Sciatic nerve (tissue), 2 donors: ENCODE results near the gene TLK2. TPM values are rescaled to one million over a fixed set of nuclear protein-coding genes. Genes with fewer than 3 reads are reported as not detected.
"Not testable (repeated sequence)": the region's sequence is repeated elsewhere in the genome, so short reads cannot be mapped to it uniquely, and the experiment has no call there.

Experiments used
- ATAC-seq: fragments of 200-7000 bp; cut with Tn5 transposase; one replicate; pipeline ENCODE4 v1.9.1; 2020; ENCODE audit warnings: mild to moderate bottlenecking, moderate library complexity
- DNase-seq: peaks from one replicate; pipeline ENCODE4 v3.0.0-alpha.2; 2020; ENCODE audit warnings: low spot score
- intact Hi-C: fragments of 100-400 bp; cut with DNase I; formaldehyde crosslinking; loops from one replicate; pipeline ENCODE4 v1.14.2; 2022
- total RNA-seq: library from RNA; stranded (reverse); fragmentation: NEBNext Ultra II Directional; extraction: Animal tissue kit (Norgen Biotek cat#: 25700); gene quantifications from one replicate; pipeline ENCODE4 v1.2.1, GENCODE V29; 2021
- donor health status: DM: no; HTN: no; CAD: no.
- donor health status: DM: no; HTN: no; CAD: no.

TLK2 gene
- total RNA-seq, 1 donor from 2014 or later: 74.1 TPM

- DNase-seq, ATAC-seq, intact Hi-C loops: not testable (repeated sequence)
Observed at GRCh38 chr17:62536557-62536956, 57.9 kb downstream of the TLK2 start.

GRCh38 chr17:62541073-62541472 lies 62.4 kb downstream of the TLK2 start:
- ATAC-seq, DNase-seq, intact Hi-C loops: not testable (repeated sequence)

GRCh38 chr17:62543278-62543775 lies 64.7 kb downstream of the TLK2 start:
- ATAC-seq, DNase-seq, intact Hi-C loops: not testable (repeated sequence)

- intact Hi-C loops, ATAC-seq: not testable (repeated sequence)
Observed at GRCh38 chr17:62546066-62546465, 67.4 kb downstream of the TLK2 start.

GRCh38 chr17:62552851-62553659 lies 74.4 kb downstream of the TLK2 start:
- peak; percentile 87 for ATAC-seq
- intact Hi-C loops, DNase-seq: not testable (repeated sequence)

More at GRCh38 chr17:62546066-62546465, 67.4 kb downstream of the TLK2 start:
- DNase-seq: not testable (repeated sequence)

GRCh38 chr17:62557532-62557931 lies 78.9 kb downstream of the TLK2 start:
- intact Hi-C loops, DNase-seq, ATAC-seq: not testable (repeated sequence)

GRCh38 chr17:62558941-62559340 lies 80.3 kb downstream of the TLK2 start:
- DNase-seq, intact Hi-C loops, ATAC-seq: not testable (repeated sequence)

- DNase-seq, intact Hi-C loops, ATAC-seq: not testable (repeated sequence)
Observed at GRCh38 chr17:62560971-62561370, 82.3 kb downstream of the TLK2 start.

- DNase-seq: no peak
- intact Hi-C loops: no loop called here
- ATAC-seq: no peak
Observed at GRCh38 chr17:62562656-62563055, 84.0 kb downstream of the TLK2 start.

GRCh38 chr17:62565817-62566216 lies 87.2 kb downstream of the TLK2 start:
- DNase-seq (no peak), ATAC-seq (no peak)
- intact Hi-C loops: no loop called here

- ATAC-seq: no peak
- no peak for DNase-seq
- intact Hi-C loops: no loop called here
Observed at GRCh38 chr17:62566996-62567578, 88.5 kb downstream of the TLK2 start.

- intact Hi-C loops: no loop called here
- ATAC-seq: no peak
- no peak for DNase-seq
Observed at GRCh38 chr17:62572488-62572887, 93.9 kb downstream of the TLK2 start.

GRCh38 chr17:62572888-62573401 lies 94.3 kb downstream of the TLK2 start:
- no peak for ATAC-seq
- intact Hi-C loops: no loop called here
- no peak for DNase-seq

- intact Hi-C loops: no loop called here
- ATAC-seq (no peak), DNase-seq (no peak)
Observed at GRCh38 chr17:62573480-62574117, 95.0 kb downstream of the TLK2 start.

GRCh38 chr17:62576382-62576781 lies 97.8 kb downstream of the TLK2 start:
- intact Hi-C loops: no loop called here
- DNase-seq (no peak), ATAC-seq (no peak)

GRCh38 chr17:62578757-62579487 lies 100.3 kb downstream of the TLK2 start:
- DNase-seq (no peak), ATAC-seq (no peak)
- intact Hi-C loops: no loop called here

GRCh38 chr17:62580947-62581346 lies 102.3 kb downstream of the TLK2 start:
- DNase-seq (no peak), ATAC-seq (no peak)
- intact Hi-C loops: no loop called here

GRCh38 chr17:62581764-62582163 lies 103.1 kb downstream of the TLK2 start:
- intact Hi-C loops: no loop called here
- DNase-seq (no peak), ATAC-seq (no peak)

- intact Hi-C loops: no loop called here
- DNase-seq (no peak), ATAC-seq (no peak)
Observed at GRCh38 chr17:62587554-62587953, 108.9 kb downstream of the TLK2 start.
